Activated gamma-delta T cell treated with anti-CD3 and anti-CD28 coated beads, Interleukin-2, amount 50 U/mL, for 16 hours (primary cell): ENCODE measurements around the gene TJP1.
"Not testable (repeated sequence)": the region's sequence is repeated elsewhere in the genome, so short reads cannot be mapped to it uniquely, and the experiment has no call there.

Source experiments
- DNase-seq: peaks from one replicate; pipeline ENCODE4 v3.0.0-alpha.2; 2020; ENCODE audit warnings: low read depth

The TJP1 gene

DNA sequence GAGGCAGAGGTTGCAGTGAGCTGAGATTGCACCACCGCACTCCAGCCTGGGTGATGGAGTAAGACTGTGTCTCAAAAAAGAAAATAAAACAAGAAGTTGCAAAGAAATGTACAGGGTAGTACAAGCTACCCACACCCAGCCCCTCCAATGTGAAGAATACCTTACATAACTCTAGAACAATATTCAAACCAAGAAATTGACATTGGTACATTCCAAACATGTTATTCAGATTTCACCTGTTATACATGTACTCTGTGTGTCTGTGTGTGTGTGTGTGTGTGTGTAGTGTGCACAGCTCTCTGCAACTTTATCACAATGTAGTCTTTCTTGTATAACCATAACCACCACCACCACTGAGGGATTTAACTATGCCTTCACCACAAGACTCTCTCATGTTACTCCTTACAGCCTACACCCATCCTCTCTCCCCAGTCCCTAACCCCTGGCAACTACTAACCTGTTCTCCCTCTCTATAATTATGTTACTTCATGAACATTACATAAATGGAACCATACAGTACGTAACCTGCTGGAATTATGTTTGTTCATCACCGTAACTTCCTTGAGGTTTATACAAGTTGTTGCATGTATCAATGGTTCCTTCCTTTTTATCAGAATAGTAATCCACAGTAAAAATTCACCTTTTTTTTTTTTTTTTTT lies 16.2 kb upstream of the TJP1 start:
- DNase-seq, result no peak

DNA sequence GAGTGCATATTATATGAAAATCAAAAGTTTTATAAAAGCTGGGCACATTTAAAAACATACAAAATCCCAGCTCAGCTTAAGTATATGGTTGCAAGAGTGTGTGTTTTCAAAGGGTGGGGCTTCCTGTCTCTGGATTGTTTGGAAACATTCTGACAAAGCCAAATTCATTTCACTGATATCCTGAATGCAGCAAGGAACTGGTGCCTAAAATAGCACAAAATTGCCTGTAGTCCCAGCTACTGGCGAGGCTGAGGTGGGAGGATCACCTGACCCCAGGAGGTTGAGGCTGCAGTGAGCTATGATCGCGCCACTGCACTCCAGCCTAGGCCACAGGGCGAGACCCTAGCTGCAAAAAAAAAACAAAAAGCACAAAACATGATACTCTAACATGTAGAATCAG lies 13.0 kb upstream of the TJP1 start:
- no peak for DNase-seq

DNA sequence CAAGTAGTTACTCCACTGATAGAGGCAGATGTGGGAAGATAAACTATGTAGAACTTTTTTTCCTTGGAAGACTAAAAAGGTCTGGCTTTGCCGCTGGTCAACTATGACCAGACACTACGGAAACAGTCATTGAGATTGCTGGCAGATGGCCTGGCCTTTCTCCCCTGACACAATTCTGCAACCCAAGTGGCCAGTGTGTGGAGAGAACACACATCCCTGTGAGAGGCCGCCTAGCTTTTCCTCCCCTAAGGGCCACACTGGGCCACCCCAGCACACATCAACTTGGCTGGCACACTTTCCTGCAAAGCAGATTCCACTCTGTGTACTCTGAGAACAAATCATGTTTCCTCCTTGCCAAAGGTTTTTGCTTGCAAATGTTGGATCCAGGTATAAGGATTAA lies 10.4 kb upstream of the TJP1 start:
- DNase-seq, result no peak

DNA sequence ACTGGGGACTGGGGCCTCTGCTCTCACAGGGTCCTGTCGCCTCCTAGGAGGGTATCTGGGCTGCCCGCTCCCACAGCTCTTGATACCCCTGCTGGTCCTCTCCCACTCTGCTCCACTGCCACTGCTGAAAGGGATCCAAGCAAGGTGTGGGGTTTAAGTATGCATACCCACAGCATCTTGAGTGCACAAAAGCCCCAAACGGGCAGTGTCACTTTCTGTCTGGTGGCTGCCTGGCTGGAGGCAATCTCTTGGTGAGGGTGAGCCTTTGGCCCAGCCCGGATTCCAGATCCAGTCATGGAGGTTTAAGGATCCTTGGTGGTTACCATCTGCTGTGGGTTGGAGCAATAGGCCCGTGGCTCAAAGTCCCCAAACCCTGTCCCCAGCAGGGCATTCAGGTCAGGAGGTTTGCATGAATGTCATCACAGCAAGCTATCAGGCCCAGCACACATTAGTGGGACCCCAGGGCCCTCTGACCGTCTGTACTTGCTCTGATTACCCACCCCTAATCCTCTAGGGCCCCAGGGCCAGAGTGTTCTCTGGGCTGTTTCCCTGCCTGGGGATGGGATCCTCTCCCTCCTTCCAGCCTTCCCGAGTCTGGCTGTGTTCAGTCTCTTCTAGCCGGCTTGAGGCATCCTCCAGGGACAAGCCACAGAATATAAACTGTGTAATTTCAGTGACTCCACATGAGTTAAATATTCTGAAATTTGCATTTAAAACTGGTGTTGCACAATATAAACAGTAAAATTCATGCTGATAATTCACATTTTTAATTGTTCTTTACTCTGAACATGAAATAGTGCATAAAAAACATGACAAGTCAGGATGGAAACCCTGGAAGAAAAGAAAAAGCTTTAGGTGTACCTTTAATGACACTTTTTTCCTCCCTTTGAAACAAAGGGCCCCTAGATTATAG lies 4.9 kb upstream of the TJP1 start:
- no peak for DNase-seq

DNA sequence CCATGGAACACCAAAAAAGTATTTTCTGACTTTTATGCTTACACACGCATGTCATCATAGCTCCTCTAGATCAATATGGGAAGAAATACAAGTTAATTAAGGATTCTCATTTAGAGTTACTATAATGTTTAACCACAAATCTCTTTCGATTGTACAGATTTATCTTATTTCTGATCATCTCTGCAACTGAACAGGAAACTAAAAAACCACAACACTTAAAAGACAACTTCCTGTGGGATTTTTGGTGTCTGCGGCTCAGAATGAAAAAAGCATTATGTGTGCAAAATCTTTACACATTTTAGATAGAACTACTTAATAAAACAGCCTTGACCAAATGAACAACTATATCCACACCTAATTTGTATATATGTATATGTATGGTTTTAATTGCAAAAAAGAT lies 3.0 kb upstream of the TJP1 start:
- DNase-seq, result no peak

DNA sequence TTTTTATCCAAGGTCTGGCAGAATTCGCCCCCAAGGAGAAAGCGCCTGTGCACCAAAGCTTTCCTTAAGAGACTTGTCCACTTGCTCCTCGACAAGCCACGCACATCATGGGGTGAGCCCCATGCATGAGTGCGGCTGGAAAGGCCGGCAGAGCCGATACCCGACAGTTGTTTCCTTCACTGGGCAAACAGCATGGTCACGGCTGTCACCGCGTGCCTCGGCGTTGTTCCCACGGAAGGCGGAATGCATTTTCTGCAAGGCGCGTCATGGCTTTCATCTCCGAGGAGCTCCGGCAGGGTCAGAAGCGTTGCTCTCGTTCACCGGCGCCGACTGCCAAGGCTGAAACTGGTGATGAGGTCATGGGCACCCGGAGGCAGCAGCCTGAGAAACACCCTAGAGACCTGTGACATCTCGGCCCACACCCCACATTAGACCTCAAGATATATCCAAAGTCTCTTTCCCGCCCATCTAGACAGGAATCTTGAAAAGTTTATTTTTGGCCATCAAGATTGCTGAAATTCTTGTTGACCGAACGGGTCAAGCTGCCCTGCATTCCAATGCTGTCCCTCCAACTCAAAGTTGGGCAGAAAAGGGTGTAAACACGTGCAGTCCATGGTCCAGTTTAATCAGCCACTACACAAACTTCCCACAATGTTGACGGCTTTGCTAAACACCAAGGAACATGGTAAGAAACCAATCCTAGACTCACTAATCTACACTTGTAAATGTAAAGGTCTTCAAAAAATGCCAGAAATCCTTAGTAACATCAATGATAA lies 604 bp upstream of the TJP1 start:
- DNase-seq, result no peak

DNA sequence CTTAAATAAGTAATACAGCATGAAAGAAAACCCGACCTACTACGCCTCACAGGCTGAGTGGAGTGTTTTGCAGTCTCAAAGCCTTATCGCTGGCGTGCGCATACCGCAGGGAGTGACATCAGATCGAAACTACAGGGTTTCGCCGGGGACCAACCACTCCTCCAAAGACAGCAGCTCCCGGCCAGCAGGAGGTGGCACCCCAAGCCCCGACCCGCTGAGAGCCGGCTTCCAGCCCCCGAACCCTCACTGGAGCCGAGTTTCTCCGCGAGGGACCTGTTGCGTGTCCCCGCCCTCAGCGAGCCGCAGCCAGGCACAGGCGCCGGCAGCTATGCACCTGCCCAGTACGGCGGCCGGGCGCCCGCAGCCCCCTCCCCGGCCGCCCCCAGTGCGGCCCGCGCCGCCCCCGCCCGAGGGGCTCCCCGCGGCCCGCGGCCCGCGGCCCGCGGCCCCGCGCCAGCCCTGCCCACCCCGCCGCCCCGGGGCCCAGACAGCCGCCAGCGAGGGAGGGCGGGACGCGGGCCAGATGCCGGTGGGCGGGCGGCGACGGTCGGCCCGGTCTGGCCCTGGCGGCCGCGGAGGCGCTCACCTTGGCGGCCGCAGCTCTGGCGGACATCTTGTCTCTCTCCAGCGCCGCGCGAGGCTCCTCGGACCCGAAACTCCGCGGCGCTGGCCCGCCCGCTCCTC lies 710 bp downstream of the TJP1 start:
- DNase-seq, result no peak

DNA sequence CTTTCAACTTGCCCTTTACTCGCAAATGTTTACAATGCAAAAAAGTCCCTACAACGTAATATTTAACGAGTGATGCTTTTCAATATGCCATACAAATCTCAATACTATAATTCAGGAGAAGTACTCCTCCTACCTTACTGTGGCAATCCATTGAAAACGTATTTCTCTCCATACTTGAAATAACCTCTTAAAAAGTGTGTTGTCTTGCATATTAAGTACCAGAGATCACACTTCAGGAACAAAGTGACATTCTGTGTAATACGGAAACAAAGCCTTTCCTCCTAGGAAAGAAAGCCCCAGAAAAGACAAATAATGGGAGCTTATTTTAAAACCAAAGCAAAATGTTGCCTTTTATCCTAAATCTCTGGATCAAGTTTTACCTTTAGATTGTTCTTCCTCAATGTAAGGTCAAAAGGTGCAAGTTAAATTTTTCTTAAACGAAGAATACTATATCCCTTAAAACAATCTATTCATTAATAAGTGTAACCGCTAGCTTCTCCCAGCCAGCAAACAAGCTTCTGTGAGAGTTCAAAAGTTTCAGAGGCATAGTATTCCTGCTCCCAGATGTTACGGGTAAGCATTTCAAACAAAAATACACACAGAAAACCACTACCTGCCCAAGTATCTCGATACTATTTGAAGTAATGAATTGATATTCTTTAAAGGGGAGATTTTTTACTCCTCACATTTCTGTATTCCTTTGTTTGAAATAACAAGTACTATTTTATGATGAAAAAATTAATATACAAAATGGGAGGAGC lies 1.7 kb downstream of the TJP1 start:
- no peak for DNase-seq

DNA sequence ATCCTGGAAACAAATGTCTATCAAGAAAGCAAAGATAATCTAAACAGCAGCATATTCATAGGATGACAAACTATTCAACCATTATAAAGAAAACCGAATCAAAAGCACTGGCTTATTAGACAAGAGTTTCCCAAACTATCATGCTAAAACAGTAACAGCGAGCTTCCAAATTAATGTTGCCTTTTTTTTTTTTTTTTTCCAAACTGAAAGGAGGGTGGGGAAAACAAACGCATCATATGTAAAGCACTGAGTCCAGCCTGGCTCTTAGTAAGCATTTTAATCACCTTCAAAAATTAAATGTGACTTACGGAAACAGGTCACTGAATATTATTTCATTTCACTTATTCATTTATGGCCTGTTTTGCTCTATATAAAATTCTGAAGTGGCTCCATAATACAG lies 2.3 kb downstream of the TJP1 start:
- DNase-seq, result no peak

DNA sequence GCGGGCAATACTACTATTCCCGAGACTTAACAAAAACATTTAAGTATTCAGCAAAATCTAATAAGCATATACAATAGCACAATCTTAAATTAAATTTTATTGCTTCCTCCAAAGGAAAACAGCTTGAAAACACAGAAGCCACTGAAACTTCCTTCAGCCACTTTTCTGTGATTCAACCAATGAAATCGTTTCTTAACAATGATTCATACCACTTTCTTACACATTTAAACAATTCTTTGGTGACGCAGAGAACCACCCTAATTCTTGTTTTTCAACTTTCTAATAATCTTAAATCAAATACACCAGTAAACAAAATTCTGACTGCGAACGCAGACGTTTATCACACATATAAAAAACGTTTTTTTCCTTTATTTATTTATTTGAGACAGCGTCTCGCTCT lies 4.1 kb downstream of the TJP1 start:
- no peak for DNase-seq

DNA sequence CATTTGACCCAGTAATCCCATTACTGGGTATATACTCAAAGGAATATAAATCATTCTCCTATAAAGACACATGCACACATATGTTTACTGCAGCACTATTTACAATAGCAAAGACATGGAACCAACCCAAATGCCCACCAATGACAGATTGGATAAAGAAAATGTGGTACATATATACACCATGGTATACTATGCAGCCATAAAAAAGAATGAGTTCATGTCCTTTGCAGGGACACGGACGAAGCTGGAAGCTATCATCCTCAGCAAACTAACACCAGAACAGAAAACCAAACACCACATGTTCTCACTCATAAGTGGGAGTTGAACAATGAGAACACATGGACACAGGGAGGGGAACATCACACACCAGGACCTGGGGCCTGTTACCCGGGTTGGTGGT lies 4.8 kb downstream of the TJP1 start:
- not testable (repeated sequence) for DNase-seq

DNA sequence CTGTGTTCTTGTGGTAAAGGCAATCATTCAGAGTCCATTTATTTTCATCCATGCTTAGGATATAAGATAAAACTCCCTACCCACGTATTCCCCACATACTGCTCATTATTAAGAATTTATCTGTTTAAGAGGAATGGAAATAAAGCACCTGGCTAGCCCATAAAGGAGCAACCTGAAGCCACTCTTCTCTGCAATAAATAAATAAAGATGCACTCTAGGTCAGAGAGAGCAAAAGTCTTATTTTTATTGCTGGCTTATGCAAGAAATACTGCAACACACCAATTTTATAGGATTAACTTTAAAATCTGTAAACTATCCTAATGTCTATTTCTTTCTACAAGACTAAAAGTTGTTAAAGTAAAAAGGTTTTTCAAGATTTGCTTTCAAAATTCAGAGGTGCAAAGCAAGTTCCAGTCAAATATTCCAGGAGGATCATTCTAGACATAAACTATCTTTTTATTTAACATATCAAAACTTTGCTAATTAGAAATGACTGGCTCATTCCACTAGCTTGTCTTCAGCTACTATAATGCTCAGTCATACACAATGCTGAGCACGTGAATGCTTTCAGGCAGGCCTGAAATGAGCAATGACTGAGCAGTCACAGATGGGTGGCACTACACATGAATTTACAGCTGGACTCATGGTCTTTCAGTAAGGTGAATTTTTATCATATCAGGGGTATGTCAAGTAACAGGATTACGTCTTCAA lies 7.1 kb downstream of the TJP1 start:
- DNase-seq, result no peak

DNA sequence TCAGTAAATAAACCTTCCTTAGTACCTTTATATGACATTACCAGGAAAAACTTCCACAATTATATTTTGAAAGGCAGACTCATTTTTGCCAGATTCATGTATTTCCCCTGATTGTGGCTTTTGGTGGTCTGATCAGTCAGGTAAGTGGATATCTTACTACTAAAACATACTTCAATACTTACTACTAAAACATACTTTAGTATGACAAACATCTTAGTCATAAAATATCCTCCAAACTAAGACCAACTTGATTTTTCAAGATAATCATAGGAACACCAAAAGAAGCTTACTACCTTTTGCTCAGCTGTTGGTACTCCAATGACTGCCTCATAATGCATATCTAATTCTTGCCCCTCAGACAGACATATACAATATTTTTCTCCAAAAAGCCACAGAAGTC lies 9.3 kb downstream of the TJP1 start:
- DNase-seq, result no peak

DNA sequence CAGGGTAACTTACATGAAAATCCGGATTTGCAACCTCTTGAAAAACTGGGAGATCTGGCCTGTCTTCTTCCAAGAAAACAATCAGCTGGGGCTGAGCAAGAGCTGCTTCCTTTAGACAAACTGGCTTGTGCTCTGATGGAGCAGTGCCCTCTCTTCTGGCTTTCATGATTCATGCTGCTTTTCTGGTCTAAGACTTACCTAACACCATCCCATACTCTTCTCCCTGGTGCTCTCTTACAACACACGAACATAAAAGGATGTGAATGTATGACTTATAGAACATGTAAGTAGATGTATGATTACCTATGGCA lies 9.9 kb downstream of the TJP1 start:
- no peak for DNase-seq

DNA sequence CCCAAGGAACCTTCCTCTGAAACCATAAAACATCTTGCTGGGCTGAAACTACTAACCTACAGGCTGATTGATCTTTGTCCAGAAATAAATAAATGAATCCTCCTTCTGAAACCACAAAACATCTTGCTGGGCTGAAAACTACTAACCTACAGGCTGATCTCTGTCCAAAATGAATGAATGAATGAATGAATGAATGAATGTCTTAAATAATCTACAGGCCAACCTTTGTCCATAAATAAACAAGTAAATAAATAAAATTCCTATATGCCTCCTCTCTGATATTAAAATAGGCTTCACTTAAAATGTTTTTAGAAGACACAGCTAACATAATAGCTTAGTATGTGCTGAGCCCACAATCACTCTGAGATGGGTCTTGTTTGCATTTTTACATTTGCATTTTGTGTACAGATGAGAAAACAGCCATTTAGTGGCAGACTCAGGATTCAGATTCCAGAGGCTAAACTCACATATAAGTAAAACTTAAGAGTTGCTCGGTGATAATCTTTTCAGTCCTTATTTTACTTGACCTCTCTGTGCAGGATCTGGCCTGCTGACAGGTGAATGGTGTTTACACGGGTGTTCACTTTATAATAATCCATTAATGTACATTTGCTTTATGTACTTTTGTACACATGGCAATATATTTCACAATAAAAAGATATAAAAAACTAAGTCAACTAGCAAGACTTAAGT lies 10.4 kb downstream of the TJP1 start:
- no peak for DNase-seq

DNA sequence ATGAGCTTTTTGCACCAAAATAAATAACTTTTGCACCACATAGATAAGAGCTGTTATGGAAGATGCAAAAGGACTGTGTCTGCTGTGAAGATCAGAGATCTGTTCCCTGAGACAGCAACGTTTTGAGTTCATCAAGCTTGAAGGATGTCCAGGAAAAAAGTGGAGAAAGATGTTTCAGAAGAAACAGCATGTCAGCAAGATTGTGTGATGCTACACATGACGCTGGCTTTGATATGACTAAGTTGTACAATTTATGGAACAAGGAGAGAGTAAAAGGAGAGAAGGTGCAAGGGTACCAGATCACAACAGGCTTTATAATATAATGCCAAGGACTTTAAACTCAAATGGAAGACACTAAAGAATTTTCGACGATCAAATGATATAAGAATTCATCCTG lies 16.6 kb downstream of the TJP1 start:
- DNase-seq, result no peak

DNA sequence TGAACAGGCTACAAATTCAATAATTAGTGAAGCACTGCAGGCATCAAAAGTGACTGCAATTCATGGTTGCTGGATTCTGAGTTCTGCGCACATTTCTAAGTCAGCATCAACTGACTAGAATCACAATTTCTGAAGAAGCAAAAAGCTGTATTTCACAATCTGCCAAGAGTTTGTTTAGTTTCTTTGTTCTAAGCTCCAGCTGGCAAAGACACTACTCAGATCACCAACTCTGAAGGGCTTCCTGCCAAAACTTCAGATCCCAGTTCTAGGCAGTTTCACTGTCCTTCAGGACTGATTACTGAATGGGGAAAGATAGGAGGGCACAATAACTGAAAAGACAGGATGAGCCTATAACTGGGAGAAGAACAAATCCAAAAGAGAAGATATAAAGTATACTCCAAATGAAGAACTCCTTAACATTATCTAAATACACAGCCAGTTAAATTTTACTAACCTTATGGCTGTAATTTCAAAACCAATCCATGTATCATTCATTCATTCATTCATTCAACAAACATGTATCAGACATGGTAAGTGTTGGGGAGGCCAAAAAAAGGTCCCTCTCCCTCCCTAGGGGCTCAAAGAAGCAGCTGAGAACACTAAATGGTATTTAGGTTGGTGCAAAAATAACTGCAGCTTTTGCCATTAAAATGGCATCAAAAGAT lies 17.1 kb downstream of the TJP1 start:
- DNase-seq, result no peak

DNA sequence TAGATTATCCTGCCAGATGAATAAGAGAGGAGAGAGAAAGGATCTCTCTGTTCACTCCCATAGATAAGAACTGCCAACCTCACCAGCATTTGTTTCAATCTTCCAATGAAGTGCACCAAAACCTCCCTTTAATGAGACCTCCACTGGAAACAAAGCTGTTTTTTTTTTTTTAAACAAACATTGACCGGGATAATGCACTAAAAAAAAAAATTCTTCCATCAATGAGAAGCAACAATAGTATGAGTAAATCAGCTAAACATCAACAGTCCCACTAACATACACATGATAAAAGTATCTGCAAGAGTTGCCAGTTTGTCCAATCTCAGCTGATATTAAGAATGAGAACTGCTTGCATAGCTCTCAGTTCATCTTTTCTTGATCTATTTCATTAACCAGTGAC lies 19.9 kb downstream of the TJP1 start:
- no peak for DNase-seq

DNA sequence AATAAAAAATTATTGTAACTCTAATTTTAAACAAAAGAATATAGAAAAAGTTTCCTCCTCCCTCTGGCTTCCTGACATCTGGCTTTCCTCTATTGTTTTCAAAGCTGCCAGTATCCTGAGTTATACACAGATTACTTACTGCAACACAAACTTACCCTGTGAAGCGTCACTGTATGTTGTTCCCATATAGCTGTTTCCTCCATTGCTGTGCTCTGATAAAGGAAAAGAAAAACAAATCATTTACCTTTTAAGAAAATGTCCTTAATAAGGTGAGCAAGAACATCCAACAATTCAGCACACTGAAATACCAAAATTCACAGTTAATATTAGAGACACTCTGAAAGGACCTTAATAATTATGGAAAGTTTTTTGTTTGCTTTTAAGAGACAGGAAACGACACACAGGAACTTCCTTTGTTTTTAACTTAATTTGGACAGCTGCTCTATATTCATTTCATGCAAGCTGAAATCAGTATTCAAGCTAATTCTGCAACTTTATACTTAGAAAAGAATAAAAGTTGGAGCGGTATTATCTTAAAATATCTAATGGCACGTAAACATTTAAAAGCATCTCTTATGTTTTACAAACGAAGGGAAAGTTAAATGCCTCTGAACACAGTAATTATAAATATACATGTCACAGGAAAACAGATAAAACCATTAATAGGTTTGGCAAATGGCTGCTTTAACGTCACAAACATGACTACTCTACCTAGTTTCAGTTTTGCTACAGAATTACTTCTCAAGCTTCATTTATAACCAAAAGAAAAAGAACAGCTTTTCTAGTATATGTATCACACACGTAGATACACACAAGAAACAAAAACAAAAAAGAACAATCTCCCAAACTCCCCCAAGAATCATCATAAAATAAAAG lies 21.5 kb downstream of the TJP1 start:
- DNase-seq, result no peak
